NCI-H345 treated with DMSO at 0.1 percent for 48 hours (cell line): ENCODE data around the gene RAC3.
A peak's percentile ranks its signal among the peaks of the same experiment; 100 is the strongest.

Source experiments
- DNase-seq: peaks from one replicate; lab custom pipeline; 2025; ENCODE audit not compliant: unreplicated experiment; lab: John Stamatoyannopoulos, UW

Gene RAC3

DNA sequence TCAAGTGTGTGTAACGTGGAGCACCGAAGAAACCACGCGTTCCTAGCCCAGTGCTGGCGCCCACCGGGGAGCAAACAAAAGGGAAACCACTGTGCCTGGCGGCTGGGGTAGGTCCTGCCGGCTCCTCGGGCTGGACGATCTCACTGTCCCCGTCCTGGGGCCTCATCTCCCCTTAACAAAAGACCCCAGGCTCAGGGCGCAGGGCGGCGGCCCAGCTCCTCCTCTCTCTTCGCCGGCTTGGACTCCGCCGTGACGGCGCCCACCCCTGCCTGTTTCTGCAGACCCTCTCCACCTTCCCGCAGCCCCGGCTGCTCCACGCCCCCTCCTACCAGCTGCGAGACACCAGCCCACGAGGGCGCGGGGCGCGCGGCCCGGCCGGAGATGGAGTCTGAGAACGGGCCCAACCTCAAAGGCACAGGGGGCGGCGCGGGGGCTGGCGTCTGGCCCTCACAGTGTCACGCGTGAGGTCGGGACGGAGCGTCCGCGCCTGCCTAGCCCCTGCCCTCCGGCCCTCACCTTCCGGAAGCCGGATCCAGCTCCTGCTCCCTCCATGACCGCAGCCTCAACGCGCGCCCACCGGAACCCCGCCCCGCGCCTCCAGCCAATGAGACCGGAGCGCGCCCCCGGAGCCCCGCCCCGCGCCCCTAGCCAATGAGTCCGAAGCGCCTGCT is 9.0 kb upstream of the RAC3 start, which contains the start of gene CENPX:
CENPX (minus strand) TSS at position 569 of the 671 bp plus-strand sequence; CDS start at position 552, 17 bp downstream.
- no peak for DNase-seq

DNA sequence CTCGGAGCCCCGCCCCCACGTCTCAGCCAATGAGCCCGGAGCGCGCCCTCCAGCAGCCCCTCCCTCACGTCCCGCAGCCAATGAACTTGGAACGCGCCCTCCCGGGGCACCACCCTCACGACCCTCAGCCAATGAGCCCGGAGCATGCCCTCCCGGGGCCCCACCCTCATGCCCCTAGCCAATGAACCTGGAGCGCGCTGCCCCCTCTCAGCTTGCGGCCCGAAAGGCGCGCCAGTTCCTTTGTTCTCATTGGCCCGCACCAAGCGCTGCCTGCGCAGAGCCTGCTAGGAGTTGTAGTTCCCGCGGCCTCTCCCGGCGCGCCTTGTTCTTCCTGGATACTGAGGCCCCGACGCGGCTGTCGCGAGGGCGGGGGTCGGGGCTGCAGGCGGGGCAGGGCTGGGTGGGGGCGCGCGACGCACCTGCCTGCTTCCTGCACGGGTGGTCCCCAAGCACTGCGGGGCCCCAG is 8.5 kb upstream of the RAC3 start, which contains the start of gene LRRC45:
LRRC45 (plus strand) TSS at position 325 of the 466 bp plus-strand sequence. CDS start 339 bp downstream, outside the sequence.
- DNase-seq: peak; percentile 99

DNA sequence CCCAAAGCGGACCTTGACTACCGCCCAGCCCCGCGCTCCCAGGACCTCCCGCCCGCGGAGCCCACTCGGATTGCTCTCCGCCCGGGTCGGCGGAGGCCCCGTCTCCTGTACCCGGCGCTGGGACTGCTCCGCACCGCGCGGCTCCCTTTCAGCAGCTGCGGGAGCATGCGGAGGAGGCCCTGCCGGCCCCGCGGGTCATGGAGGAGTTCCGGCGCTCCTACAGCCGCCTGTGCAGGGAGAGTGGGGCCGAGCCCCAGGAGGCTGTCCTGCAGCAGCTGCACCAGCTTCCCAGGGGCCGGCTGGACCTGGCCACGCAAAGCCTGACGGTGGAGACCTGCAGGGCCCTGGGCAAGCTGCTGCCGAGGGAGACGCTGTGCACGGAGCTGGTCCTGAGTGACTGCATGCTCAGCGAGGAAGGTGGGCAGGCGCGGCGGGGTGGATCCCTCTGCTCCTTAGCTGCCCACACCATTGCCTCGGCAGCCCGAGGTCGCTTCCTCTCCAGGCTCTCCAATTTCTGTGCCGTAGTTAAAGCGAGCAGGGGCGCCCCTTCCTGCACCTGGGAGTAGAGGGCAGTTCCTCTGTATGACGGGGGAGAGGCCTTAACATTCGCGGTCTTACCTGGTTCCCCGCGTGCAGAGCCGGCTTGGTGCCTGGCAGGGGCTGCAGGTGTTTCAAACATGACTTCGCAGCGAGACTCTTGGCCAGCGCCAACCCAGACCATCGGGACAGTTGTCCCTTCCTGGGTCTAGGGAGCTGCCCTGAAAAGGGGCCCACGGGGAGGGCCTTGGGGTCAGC is 7.8 kb upstream of the RAC3 start:
- no peak for DNase-seq

GRCh38 chr17:82024859-82025258 is 6.6 kb upstream of the RAC3 start:
- DNase-seq: no peak

- DNase-seq: no peak
These were observed 5.9 kb upstream of the RAC3 start for GRCh38 chr17:82025401-82026107.

DNA sequence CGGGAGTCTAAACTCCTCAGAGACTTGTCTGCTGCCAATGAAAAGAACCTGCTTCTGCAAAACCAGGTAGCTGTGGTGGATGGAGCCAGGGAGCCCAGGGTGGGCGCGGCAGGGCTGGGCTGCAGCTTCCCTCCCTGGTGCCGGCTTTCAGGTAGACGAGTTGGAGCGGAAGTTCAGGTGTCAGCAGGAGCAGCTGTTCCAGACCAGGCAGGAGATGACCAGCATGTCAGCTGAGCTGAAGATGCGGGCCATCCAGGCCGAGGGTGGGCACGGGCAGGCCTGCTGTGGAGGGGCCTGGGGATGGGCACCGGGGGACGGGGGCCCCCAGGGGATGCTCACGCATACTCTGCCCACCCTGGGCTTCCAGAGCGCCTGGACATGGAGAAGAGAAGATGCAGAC is 3.2 kb upstream of the RAC3 start:
- no peak for DNase-seq

- no peak for DNase-seq
These were observed 2.5 kb upstream of the RAC3 start for GRCh38 chr17:82028966-82029365.

DNA sequence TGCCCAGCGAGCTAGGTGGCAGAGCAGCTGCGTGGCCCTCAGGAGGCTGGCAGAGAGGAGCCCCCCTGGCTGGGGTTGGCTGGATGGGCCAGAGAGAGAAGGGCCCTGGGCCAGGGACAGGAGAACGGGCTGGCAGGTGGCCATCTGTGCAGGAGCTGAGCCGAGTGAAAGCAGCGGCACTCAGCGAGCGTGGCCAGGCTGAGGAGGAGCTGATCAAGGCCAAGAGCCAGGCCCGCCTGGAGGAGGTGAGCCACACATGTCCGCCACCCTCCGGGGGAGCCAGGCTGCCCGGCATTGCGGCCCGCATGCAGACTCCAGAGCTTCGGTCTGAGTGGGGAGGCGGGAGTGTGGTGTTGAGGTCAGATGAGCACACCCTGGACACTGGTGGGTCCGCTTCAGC is 2.1 kb upstream of the RAC3 start:
- no peak for DNase-seq

DNA sequence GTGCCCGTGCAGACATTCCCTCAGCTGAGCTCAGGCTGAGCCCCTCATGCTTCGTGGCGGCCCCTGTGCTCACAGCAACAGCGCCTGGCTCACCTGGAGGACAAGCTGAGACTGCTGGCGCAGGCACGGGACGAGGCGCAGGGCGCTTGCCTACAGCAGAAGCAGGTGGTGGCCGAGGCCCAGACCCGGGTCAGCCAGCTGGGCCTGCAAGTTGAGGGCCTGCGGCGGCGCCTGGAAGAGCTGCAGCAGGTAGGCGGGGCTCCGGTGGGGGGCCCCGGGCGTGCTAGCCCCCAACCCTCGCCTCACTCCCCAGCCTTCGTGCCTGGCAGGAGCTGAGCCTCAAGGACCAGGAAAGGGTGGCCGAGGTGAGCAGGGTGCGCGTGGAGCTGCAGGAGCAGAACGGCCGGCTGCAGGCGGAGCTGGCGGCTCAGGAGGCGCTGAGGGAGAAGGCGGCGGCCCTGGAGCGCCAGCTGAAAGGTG is 1.4 kb upstream of the RAC3 start:
- DNase-seq: no peak

GRCh38 chr17:82030470-82031302 is 792 bp upstream of the RAC3 start:
- DNase-seq: peak; percentile 63

DNA sequence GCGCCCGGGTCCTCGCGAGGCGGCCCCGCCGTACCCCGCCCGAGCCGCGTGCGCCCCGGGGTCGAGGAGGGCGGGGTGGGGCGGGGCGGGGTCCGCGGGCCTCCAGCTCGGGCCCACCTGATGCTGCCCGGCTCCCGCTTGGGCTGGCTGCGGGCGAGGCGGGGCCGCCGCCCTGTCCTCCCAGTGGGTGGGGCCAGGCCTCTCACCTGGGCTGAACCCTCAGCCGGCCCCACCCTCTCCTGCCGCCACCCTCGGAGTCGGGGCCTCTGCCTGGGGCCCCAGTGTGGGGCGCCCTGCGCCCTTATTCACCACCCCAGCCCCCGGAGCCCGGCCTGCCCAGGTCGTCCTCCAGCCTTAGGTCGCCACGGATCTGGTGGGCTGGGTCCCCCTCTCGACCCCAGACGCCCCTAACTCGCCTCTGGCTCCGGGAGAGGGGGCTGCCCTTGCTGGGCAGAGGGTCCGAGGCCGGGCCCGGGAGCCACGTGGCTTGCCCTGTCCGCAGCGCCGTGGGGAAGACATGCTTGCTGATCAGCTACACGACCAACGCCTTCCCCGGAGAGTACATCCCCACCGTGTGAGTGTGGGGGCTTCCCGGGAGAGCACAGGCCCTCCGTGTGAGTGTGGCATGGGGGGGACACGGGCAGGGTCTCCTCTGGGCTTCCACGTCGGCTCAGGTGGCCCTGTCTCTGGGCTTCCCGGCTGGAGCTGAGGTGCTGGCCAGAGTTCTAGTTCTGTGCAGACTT is 578 bp downstream of the RAC3 start:
- DNase-seq: peak; percentile 34

- DNase-seq: no peak
These were observed 2.0 kb downstream of the RAC3 start for GRCh38 chr17:82033359-82034085.

DNA sequence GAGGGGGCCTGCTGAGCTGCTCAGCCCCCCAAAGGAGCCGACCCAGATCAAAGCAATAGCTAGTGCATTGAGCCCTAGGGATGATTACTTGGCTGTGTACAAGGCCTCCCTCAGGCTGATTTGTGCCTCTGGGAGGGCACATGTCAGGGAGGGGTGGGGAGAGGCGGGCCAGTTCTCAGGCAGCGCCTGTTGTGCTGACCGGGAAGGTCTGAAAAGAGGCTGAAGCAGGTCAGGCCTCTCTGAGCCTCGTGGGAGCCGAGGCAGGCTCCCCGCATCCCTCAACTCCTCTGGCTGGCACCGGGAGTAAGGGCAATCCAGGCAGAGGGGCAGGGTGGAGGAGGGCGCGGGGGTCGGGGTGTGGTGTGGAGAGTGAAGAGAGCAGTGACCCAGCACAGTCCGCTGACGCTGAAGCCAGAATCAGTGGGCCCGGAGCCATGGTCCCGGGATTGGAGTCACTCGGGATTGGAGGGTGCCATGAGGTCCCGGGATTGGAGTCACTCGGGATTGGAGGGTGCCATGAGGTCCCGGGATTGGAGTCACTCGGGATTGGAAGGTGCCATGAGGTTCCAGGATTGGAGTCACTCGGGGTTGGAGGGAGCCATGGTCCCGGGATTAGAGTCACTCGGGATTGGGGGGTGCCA is 3.0 kb downstream of the RAC3 start:
- no peak for DNase-seq

- no peak for DNase-seq
These were observed 4.0 kb downstream of the RAC3 start for GRCh38 chr17:82035488-82035887.

DNA sequence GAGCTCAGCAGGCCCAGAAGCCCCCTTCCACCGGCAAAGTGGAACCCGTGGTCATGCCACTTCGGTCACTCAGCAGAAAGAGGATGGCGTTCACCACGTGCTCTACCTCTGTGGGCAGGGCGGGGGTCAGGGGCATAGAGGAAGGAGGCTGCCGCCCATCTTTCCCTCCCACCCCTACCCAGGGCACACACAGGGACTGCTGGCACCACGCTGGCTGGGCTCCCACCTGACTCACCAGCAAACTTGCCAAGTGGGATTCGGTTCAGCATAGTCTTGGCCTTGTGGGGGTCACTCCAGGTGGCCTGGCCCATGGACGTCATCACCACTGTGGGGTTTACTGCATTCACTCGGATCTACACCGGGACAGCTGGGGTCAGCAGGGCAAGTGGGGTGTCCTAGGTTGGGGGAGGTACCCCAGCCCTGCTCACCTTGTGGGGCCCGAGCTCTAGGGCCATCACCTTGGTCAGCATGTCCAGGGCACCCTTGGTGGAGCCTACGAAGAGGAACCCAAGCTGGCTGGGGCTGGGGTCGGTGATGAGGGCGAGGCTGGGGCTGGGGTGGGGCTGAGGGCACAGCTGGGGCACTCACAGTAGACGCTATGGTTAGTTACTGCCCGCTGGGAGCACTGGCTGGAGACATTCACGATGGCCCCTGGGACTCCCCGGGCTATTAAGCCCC is 4.6 kb downstream of the RAC3 start:
- no peak for DNase-seq

- no peak for DNase-seq
These were observed 5.2 kb downstream of the RAC3 start for GRCh38 chr17:82036634-82037091.

DNA sequence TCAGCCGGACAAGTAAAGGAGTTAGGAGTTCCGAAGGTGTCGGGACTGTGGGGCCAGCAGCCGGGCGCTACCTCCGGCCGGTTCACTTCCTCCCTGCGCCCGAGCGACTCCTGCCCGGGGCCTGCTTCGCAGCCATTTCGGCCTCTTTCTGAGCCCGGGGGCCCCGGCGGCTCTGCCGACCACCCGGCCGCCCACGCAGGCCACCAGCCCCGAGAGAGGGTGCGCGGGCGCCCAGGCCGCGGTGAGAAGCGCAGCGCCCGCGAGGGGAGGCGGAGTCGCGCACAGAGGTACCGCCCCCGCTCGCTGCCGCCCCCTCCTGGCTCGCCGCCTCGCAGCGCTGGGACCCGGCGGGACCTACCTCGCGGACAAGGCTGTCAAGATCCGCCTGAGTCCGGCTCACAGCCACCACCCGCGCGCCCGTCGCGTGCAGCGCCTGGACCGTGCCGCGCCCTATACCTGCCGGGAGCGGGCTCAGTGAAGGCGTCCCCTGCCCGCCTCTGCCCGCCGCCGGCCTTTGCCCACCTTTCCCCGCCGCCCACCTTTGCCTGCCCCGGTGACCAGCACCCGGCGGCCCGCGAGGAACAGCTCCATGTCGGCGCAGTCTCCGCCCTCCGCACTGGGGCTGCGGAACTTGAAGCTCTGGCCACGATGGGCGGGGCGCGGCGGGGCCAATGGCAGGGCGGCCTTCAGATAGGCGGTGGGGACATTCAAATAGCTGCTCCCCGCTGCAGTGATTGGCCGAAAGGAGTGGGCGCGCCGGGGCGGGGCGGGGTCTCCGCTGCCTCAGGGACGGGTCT is 5.8 kb downstream of the RAC3 start, which contains the start of gene DCXR:
DCXR (minus strand) TSS at position 606 of the 797 bp plus-strand sequence; CDS start at position 591, 15 bp downstream.
- peak; percentile 99 for DNase-seq
